ENCODE measurements around the gene GRID2.

Gene GRID2

DNA sequence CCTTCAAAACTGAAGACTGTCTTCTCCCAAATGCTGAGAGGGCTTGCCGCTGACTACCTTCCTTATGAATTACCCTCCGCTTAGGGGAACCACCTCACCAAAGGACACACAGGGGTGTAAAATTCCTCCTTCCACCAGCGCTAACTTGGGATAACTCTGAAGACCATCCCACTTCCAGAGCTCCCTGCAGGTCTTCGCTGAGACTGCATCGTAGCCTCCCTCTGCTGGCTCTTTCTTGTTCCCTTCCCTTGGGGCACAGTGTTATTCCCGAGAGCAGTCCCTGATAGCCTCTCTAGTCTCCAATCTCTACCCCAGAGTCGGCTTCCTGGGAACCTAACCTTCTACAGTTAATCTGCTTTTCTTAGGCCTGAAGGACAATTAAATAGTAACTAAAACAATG lies 799.3 kb downstream of the GRID2 start:
- Histone ChIP-seq H3K9me3 (ENCODE audit: control insufficient read depth in 5 of 5, low read length in 5 of 5) (peaks cover 0 to 2% (median 0%) of the 10 kb centered on the region in 5 donors), H3K36me3 (ENCODE audit: control insufficient read depth in 5 of 5, insufficient read depth in 5 of 5, low read length in 5 of 5) (no peaks in the 10 kb centered on the region), H3K27me3 (ENCODE audit: control insufficient read depth in 5 of 5, insufficient read depth in 4 of 5, low read length in 5 of 5) (no peaks in the 10 kb centered on the region), H3K9ac (ENCODE audit: low read length in 5 of 5) (no peak overlapping the region), H3K4me3 (ENCODE audit: low read depth in 1 of 5, low read length in 5 of 5) (no peak overlapping the region), H3K4me1 (ENCODE audit: control insufficient read depth in 5 of 5, insufficient read depth in 5 of 5, low read length in 5 of 5) (no peaks in the 10 kb centered on the region), H3K27ac (ENCODE audit: low read depth, low read length) (no peak overlapping the region)

- H3K4me3 ChIP-seq (ENCODE audit: low read depth in 1 of 5, low read length in 5 of 5), result no peak overlapping the region
- no peak overlapping the region for H3K9ac ChIP-seq (ENCODE audit: low read length in 5 of 5)
- H3K9me3 ChIP-seq (ENCODE audit: control insufficient read depth in 5 of 5, low read length in 5 of 5), result peaks cover 0 to 4% (median 0%) of the 10 kb centered on the region in 5 donors
- no peaks in the 10 kb centered on the region for H3K4me1 ChIP-seq (ENCODE audit: control insufficient read depth in 5 of 5, insufficient read depth in 5 of 5, low read length in 5 of 5)
- H3K27me3 ChIP-seq (ENCODE audit: control insufficient read depth in 5 of 5, insufficient read depth in 4 of 5, low read length in 5 of 5), result no peaks in the 10 kb centered on the region
- H3K27ac ChIP-seq (ENCODE audit: low read depth, low read length), result no peak overlapping the region
- H3K36me3 ChIP-seq (ENCODE audit: control insufficient read depth in 5 of 5, insufficient read depth in 5 of 5, low read length in 5 of 5), result no peaks in the 10 kb centered on the region
Observed at GRCh38 chr4:93116624-93117023, 812.9 kb downstream of the GRID2 start.

DNA sequence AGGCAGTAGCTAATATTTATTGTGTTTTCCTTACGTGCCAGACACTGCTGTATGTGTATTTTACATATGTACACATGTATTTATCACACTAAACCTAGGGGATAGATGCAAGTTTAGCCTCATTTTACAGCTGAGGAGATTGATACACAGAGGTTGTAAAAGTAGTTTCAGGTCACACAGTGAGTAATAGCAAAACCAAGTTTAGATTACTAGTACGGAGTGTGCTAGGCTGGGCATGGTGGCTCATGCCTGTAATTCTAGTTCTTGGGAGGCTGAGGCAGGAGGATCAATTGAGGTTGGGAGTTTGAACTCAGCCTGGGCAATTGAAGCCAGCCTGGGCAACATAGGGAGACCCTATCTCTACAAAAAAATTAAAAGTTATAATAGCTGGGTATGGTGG lies 823.7 kb downstream of the GRID2 start:
- H3K9me3 ChIP-seq (ENCODE audit: control insufficient read depth in 5 of 5, low read length in 5 of 5), result no peaks in the 10 kb centered on the region
- no peak overlapping the region for H3K9ac ChIP-seq (ENCODE audit: low read length in 5 of 5)
- no peaks in the 10 kb centered on the region for H3K36me3 ChIP-seq (ENCODE audit: control insufficient read depth in 5 of 5, insufficient read depth in 5 of 5, low read length in 5 of 5)
- no peak overlapping the region for H3K4me3 ChIP-seq (ENCODE audit: low read depth in 1 of 5, low read length in 5 of 5)
- H3K27me3 ChIP-seq (ENCODE audit: control insufficient read depth in 5 of 5, insufficient read depth in 4 of 5, low read length in 5 of 5), result no peaks in the 10 kb centered on the region
- H3K27ac ChIP-seq (ENCODE audit: low read depth, low read length), result no peak overlapping the region
- no peaks in the 10 kb centered on the region for H3K4me1 ChIP-seq (ENCODE audit: control insufficient read depth in 5 of 5, insufficient read depth in 5 of 5, low read length in 5 of 5)

GRCh38 chr4:93132631-93133030 lies 828.9 kb downstream of the GRID2 start:
- Histone ChIP-seq H3K4me3 (ENCODE audit: low read depth in 1 of 5, low read length in 5 of 5) (no peak overlapping the region), H3K27me3 (ENCODE audit: control insufficient read depth in 5 of 5, insufficient read depth in 4 of 5, low read length in 5 of 5) (no peaks in the 10 kb centered on the region), H3K4me1 (ENCODE audit: control insufficient read depth in 5 of 5, insufficient read depth in 5 of 5, low read length in 5 of 5) (no peaks in the 10 kb centered on the region), H3K9me3 (ENCODE audit: control insufficient read depth in 5 of 5, low read length in 5 of 5) (no peaks in the 10 kb centered on the region), H3K9ac (ENCODE audit: low read length in 5 of 5) (no peak overlapping the region), H3K36me3 (ENCODE audit: control insufficient read depth in 5 of 5, insufficient read depth in 5 of 5, low read length in 5 of 5) (no peaks in the 10 kb centered on the region), H3K27ac (ENCODE audit: low read depth, low read length) (no peak overlapping the region)

DNA sequence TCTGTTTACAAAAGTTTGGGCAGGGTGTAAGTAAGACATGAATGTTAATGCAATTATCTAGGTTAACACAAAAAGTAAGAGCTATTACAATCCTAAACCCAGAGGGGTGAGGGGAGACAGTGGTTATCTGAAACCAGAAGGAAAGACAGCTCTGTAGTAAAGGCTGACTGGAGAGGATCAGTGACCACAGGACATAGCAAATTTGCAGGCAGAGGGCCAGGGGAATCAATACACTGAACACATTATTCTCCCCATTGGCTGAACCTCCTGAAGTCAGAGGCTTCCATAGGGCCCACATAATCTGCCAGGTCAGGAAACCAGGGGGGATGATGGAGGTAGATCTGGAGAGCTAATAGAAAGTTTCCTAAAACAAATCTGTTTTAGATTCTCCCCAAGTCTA lies 835.4 kb downstream of the GRID2 start:
- Histone ChIP-seq H3K4me1 (ENCODE audit: control insufficient read depth in 5 of 5, insufficient read depth in 5 of 5, low read length in 5 of 5) (no peaks in the 10 kb centered on the region), H3K9ac (ENCODE audit: low read length in 5 of 5) (no peak overlapping the region), H3K4me3 (ENCODE audit: low read depth in 1 of 5, low read length in 5 of 5) (no peak overlapping the region), H3K27ac (ENCODE audit: low read depth, low read length) (no peak overlapping the region), H3K9me3 (ENCODE audit: control insufficient read depth in 5 of 5, low read length in 5 of 5) (no peaks in the 10 kb centered on the region), H3K27me3 (ENCODE audit: control insufficient read depth in 5 of 5, insufficient read depth in 4 of 5, low read length in 5 of 5) (no peaks in the 10 kb centered on the region), H3K36me3 (ENCODE audit: control insufficient read depth in 5 of 5, insufficient read depth in 5 of 5, low read length in 5 of 5) (no peaks in the 10 kb centered on the region)

- H3K9me3 ChIP-seq (ENCODE audit: control insufficient read depth in 5 of 5, low read length in 5 of 5), result no peaks in the 10 kb centered on the region
- H3K36me3 ChIP-seq (ENCODE audit: control insufficient read depth in 5 of 5, insufficient read depth in 5 of 5, low read length in 5 of 5), result no peaks in the 10 kb centered on the region
- no peak overlapping the region for H3K4me3 ChIP-seq (ENCODE audit: low read depth in 1 of 5, low read length in 5 of 5)
- no peaks in the 10 kb centered on the region for H3K4me1 ChIP-seq (ENCODE audit: control insufficient read depth in 5 of 5, insufficient read depth in 5 of 5, low read length in 5 of 5)
- H3K9ac ChIP-seq (ENCODE audit: low read length in 5 of 5), result no peak overlapping the region
- H3K27me3 ChIP-seq (ENCODE audit: control insufficient read depth in 5 of 5, insufficient read depth in 4 of 5, low read length in 5 of 5), result no peaks in the 10 kb centered on the region
- no peak overlapping the region for H3K27ac ChIP-seq (ENCODE audit: low read depth, low read length)
Observed at GRCh38 chr4:93143902-93144301, 840.1 kb downstream of the GRID2 start.

- Histone ChIP-seq H3K9ac (ENCODE audit: low read length in 5 of 5) (no peak overlapping the region), H3K4me3 (ENCODE audit: low read depth in 1 of 5, low read length in 5 of 5) (no peak overlapping the region), H3K27ac (ENCODE audit: low read depth, low read length) (no peak overlapping the region), H3K27me3 (ENCODE audit: control insufficient read depth in 5 of 5, insufficient read depth in 4 of 5, low read length in 5 of 5) (no peaks in the 10 kb centered on the region), H3K36me3 (ENCODE audit: control insufficient read depth in 5 of 5, insufficient read depth in 5 of 5, low read length in 5 of 5) (no peaks in the 10 kb centered on the region), H3K9me3 (ENCODE audit: control insufficient read depth in 5 of 5, low read length in 5 of 5) (no peaks in the 10 kb centered on the region), H3K4me1 (ENCODE audit: control insufficient read depth in 5 of 5, insufficient read depth in 5 of 5, low read length in 5 of 5) (no peaks in the 10 kb centered on the region)
Observed at GRCh38 chr4:93144644-93145043, 840.9 kb downstream of the GRID2 start.

DNA sequence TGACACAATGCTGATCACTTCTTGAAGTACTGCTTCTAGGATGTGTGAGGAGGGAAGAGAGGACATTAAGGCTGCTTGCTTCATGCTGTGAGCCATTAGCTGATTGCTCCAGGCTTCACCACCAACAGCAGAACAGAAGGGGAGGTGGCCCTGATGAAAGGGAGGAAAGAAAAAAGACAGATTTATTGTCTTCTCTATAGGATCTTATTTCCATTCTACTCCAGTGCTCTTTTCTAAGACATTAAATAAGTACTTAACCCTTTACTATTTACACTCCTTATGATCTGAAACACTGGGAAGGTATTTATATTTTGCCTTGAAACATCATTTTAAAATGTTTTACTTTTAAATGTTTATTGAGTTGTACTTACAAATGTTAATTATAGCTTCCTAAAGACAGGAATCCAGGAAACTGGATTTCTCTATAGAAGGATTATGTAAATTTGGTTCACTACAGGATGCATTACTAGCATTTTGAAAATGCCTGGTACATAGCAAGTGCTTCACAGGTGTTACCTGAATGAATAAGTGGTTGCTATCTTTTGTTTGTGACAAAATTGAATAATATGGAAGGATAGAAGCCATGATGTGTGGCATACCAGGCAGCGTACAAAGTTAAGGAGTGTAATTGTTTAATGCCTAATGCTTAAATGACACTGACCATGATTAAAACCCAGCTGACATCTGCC lies 843.9 kb downstream of the GRID2 start:
- no peak overlapping the region for H3K9ac ChIP-seq (ENCODE audit: low read length in 5 of 5)
- no peak overlapping the region for H3K27ac ChIP-seq (ENCODE audit: low read depth, low read length)
- no peaks in the 10 kb centered on the region for H3K36me3 ChIP-seq (ENCODE audit: control insufficient read depth in 5 of 5, insufficient read depth in 5 of 5, low read length in 5 of 5)
- no peaks in the 10 kb centered on the region for H3K27me3 ChIP-seq (ENCODE audit: control insufficient read depth in 5 of 5, insufficient read depth in 4 of 5, low read length in 5 of 5)
- H3K4me3 ChIP-seq (ENCODE audit: low read depth in 1 of 5, low read length in 5 of 5), result no peak overlapping the region
- H3K4me1 ChIP-seq (ENCODE audit: control insufficient read depth in 5 of 5, insufficient read depth in 5 of 5, low read length in 5 of 5), result no peaks in the 10 kb centered on the region
- no peaks in the 10 kb centered on the region for H3K9me3 ChIP-seq (ENCODE audit: control insufficient read depth in 5 of 5, low read length in 5 of 5)

- Histone ChIP-seq H3K27me3 (ENCODE audit: control insufficient read depth in 5 of 5, insufficient read depth in 4 of 5, low read length in 5 of 5) (no peaks in the 10 kb centered on the region), H3K4me1 (ENCODE audit: control insufficient read depth in 5 of 5, insufficient read depth in 5 of 5, low read length in 5 of 5) (no peaks in the 10 kb centered on the region), H3K27ac (ENCODE audit: low read depth, low read length) (no peak overlapping the region), H3K9ac (ENCODE audit: low read length in 5 of 5) (no peak overlapping the region), H3K36me3 (ENCODE audit: control insufficient read depth in 5 of 5, insufficient read depth in 5 of 5, low read length in 5 of 5) (no peaks in the 10 kb centered on the region), H3K9me3 (ENCODE audit: control insufficient read depth in 5 of 5, low read length in 5 of 5) (no peaks in the 10 kb centered on the region), H3K4me3 (ENCODE audit: low read depth in 1 of 5, low read length in 5 of 5) (no peak overlapping the region)
Observed at GRCh38 chr4:93152491-93152890, 848.7 kb downstream of the GRID2 start.

- Histone ChIP-seq H3K4me1 (ENCODE audit: control insufficient read depth in 5 of 5, insufficient read depth in 5 of 5, low read length in 5 of 5) (no peaks in the 10 kb centered on the region), H3K9ac (ENCODE audit: low read length in 5 of 5) (no peak overlapping the region), H3K36me3 (ENCODE audit: control insufficient read depth in 5 of 5, insufficient read depth in 5 of 5, low read length in 5 of 5) (no peaks in the 10 kb centered on the region), H3K27me3 (ENCODE audit: control insufficient read depth in 5 of 5, insufficient read depth in 4 of 5, low read length in 5 of 5) (no peaks in the 10 kb centered on the region), H3K4me3 (ENCODE audit: low read depth in 1 of 5, low read length in 5 of 5) (no peak overlapping the region), H3K9me3 (ENCODE audit: control insufficient read depth in 5 of 5, low read length in 5 of 5) (no peaks in the 10 kb centered on the region), H3K27ac (ENCODE audit: low read depth, low read length) (no peak overlapping the region)
Observed at GRCh38 chr4:93157986-93158385, 854.2 kb downstream of the GRID2 start.

- Histone ChIP-seq H3K36me3 (ENCODE audit: control insufficient read depth in 5 of 5, insufficient read depth in 5 of 5, low read length in 5 of 5) (no peaks in the 10 kb centered on the region), H3K9me3 (ENCODE audit: control insufficient read depth in 5 of 5, low read length in 5 of 5) (no peaks in the 10 kb centered on the region), H3K27me3 (ENCODE audit: control insufficient read depth in 5 of 5, insufficient read depth in 4 of 5, low read length in 5 of 5) (no peaks in the 10 kb centered on the region), H3K4me3 (ENCODE audit: low read depth in 1 of 5, low read length in 5 of 5) (no peak overlapping the region), H3K4me1 (ENCODE audit: control insufficient read depth in 5 of 5, insufficient read depth in 5 of 5, low read length in 5 of 5) (no peaks in the 10 kb centered on the region), H3K9ac (ENCODE audit: low read length in 5 of 5) (no peak overlapping the region), H3K27ac (ENCODE audit: low read depth, low read length) (no peak overlapping the region)
Observed at GRCh38 chr4:93168053-93168452, 864.3 kb downstream of the GRID2 start.

Data from subcutaneous abdominal adipose tissue (tissue), 5 donors.